Epithelial cell of proximal tubule (primary cell): Measurements from ENCODE around the gene PODNL1. TPM values are rescaled to one million over a fixed set of nuclear protein-coding genes. Genes with fewer than 3 reads are reported as not detected.

Source experiments
- DNase-seq: peaks from one replicate; pipeline ENCODE4 v3.0.0-alpha.2; 2011; ENCODE audit warnings: low read depth
- H3K4me3 ChIP-seq: 2 replicates; pipeline ENCODE4 v1.5.1; 2011; ENCODE audit warnings: low read depth, mild to moderate bottlenecking, low read length
- total RNA-seq: library from RNA; depleted of rRNA; stranded (reverse); fragments of >200 nt; gene quantifications from 2 replicates; pipeline ENCODE4 v1.2.3, GENCODE V29; 2015
- TF ChIP-seq, protein P1 (sequence below): conservative IDR thresholded peaks from 2 replicates; pipeline ENCODE4 v1.5.1; 2012; ENCODE audit warnings: low read depth, mild to moderate bottlenecking, low read length

Gene PODNL1
- total RNA-seq, 1 donor from 2014 or later: 0.46 TPM

DNA sequence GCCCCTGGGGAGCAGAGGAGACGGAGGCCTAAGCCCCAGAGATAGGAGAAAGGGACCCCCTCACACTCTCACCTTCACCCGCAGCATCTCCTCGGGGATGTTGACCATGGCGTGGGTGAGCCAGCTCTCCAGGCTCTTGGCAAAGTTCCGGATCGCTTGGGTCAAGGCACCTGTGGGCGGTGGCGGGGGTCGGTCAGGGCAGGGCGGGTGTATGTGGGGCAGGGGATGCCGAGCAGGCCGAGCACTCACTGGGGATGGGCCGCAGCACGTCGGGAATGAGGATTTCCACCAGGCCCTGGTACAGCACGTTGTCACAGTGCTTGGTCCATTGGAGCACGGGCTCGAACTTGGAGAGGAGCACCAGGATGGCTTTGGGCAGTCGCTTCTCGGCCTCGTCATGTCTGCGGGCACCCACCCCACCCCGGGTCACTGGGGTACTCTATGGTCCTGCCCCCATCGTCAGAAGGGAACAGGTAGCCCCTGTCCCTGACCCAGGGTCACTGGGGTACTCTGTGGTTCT lies 27.2 kb upstream of the PODNL1 start:
- no peak overlapping the region for H3K4me3 ChIP-seq
- no peak for DNase-seq
- TF ChIP-seq, protein P1, sequence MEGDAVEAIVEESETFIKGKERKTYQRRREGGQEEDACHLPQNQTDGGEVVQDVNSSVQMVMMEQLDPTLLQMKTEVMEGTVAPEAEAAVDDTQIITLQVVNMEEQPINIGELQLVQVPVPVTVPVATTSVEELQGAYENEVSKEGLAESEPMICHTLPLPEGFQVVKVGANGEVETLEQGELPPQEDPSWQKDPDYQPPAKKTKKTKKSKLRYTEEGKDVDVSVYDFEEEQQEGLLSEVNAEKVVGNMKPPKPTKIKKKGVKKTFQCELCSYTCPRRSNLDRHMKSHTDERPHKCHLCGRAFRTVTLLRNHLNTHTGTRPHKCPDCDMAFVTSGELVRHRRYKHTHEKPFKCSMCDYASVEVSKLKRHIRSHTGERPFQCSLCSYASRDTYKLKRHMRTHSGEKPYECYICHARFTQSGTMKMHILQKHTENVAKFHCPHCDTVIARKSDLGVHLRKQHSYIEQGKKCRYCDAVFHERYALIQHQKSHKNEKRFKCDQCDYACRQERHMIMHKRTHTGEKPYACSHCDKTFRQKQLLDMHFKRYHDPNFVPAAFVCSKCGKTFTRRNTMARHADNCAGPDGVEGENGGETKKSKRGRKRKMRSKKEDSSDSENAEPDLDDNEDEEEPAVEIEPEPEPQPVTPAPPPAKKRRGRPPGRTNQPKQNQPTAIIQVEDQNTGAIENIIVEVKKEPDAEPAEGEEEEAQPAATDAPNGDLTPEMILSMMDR: no peak

DNA sequence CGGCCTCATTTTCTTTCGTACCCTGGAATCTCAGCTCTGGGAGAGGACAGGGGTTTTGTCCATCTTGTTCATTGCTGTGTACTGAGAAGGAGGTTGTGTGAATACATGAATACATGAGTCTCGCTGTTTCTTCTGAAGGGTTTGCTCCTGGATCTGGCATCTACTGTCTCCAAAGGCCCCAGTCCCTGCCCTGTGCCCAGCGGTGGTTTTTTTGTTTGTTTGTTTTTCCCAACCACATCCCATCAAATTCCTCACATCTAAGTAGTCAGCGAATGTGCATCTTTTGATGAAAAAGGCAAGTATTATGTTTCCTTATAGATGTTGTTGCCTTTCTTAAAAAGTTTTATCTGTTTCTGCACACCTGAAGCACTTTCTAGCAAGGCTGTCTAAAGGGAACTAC lies 26.6 kb upstream of the PODNL1 start:
- TF ChIP-seq, protein P1: no peak
- DNase-seq: no peak

DNA sequence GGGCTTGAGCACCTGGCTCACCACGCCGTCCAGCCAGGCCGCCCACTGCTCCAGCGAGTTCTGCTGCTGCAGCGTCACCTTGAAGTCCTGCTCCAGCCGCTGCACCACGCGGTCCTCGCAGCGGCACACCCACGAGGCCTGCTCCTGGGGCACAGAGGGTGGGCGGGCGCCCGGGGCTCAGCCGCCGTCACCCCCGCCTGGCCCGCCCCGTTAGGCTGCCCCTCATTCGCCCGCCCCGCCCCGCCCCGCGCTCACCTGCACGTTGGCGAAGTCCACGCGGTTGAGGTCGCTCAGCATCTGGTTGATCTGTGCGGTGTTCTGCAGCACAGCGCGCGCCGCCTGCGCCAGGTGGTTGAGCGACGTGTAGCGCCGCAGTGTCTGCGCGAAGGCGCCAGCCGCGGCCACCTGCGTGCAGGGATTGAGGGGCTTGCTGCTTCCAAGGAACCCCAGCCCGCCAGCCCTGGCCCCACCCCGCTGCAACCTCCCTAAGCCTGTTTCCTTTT lies 25.4 kb upstream of the PODNL1 start:
- H3K4me3 ChIP-seq: no peak overlapping the region
- TF ChIP-seq, protein P1: no peak
- DNase-seq: no peak

More for the DNA sequence above, 26.6 kb upstream of the PODNL1 start:
- H3K4me3 ChIP-seq: no peak overlapping the region

DNA sequence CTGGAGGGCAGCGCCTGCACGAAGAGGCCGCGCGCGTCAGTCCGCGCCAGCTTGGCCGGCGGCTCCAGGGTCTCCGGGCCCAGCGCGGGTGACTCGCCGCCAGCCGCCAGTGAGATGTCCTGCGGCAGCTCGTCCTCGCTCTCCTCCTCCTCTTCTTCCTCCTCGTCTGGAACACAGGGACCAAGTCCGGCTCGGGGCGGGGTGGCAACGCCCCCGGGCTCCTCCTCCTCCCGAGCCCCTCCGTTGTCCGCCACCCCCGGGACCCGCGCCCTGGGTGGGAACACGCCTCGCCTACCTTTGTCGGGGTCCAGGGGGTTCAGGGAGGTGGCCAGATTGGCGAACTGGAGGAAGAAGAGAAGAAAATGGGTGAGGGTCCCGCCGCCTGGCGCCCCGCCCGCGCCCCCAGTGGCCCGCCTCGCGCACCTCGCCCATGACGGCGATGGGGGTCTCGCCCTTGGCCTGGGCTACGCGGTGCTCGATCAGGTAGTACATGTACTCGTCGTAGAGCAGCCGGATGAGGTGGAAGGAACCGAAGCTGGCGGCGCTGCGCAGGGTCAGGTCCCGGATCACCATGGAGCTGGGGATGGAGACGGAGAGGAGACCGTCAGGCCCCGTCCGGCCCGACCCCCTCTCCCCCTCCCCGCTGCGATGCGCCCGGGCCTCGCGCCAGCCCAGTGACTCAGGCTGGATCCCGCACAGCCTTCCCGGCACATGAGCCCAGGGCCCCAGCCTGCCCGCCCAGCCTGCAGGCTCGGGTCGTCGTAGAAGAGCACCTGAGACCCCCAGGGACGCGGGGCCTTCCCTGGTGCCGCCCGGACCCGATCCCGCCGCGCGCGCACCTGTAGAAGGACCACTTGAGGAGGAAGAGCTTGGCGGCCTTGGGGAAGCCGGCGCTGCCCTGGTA lies 24.7 kb upstream of the PODNL1 start:
- no peak for DNase-seq
- no peak overlapping the region for H3K4me3 ChIP-seq
- TF ChIP-seq, protein P1: no peak

DNA sequence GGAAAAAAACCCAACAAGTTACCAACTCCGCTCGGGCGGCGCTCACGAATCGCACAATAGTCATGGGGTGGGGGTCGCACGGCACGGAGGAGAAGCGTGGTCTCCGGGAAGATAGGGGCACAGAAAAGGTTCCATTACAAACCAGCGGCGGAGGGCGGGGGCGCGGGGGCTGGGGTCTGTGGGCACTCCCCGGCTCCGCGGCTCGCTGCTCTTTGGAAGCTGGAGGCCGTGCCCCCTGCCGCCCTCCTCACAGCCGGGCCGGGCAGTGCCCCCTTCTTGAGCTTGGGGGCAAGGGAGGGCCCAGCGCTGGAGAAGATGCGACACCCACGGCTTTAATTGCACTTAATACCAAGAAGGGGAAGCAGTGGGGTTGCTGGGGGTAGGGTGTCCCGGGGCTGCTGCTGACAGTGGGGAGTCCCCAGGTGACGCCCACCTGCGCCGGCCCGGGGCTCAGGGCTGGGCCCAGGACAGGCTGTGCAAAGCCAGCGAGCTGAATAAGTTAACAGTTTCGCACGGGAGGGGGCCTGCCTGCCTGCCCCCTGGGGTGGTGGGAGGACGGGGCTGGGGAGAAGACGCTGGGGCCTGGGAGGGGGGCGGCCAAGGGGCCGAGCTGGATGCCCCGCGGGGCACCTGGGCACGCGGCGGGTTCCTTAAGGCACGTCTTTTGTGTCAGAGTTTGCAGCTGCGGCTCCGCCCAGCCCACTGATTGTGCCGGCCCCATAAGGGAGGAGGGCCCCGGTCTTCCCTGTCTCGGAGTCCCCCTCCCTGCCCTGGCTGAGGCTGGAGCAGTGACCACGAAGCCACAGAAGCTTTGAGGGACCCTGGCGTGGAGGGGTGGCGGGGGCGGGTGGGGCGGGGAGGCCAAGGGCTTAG lies 23.8 kb upstream of the PODNL1 start:
- TF ChIP-seq, protein P1: no peak
- no peak overlapping the region for H3K4me3 ChIP-seq
- no peak for DNase-seq

DNA sequence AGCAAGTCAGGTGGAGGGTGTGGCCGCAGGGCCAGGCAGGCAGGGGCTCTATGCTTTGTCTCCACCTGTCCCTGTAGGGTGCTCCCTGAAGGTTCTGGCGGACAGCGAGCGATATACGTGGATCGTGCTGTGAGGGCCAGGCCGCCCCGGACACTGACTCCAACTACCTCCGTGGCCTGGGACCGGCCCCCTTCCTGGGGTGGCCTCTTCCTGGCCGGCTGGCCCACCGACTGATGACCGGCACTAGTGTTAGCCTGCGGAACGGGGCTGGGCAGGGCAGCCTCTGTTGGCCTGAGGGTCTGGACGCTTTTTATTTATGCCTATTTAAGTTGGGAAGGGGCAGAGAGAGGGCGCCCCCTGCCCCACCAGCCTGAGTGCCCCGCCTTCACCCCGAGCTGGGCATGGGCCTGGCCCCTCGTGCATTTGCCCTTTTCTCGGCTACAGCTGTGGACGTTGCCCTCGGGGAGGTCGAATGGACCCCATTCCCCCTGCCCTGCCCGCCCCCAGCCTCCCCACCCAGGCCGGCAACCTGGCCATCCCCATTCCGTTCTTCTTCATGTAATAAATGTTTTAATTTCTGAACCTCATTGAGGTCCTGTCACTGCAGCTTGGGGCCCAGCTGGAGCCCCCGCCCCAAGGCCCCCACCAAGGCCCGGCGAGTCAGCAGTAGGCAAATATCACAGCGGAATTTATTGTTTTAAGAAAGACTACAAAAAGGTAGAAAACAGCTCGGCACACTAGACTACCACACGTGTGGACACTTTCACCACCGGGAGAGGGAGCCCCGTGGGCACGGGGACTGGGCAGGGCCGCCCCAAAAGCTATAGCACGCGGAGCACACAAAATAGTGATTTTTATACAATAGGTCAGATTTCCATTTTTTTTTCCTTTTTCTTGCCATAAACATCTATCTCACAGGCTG lies 22.9 kb upstream of the PODNL1 start:
- no peak overlapping the region for H3K4me3 ChIP-seq
- TF ChIP-seq, protein P1: no peak
- no peak for DNase-seq
